Measurements from ENCODE around the gene TRIM9.

- TF ChIP-seq, protein P1, sequence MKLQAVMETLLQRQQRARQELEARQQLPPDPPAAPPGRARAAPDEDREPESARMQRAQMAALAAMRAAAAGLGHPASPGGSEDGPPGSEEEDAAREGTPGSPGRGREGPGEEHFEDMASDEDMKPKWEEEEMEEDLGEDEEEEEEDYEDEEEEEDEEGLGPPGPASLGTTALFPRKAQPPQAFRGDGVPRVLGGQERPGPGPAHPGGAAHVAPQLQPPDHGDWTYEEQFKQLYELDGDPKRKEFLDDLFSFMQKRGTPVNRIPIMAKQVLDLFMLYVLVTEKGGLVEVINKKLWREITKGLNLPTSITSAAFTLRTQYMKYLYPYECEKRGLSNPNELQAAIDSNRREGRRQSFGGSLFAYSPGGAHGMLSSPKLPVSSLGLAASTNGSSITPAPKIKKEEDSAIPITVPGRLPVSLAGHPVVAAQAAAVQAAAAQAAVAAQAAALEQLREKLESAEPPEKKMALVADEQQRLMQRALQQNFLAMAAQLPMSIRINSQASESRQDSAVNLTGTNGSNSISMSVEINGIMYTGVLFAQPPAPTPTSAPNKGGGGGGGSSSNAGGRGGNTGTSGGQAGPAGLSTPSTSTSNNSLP (IDR thresholded peaks at IDR 0.05; ENCODE audit: borderline replicate concordance, low read depth, low read length), result no peak
- TF ChIP-seq POLR2G (IDR thresholded peaks at IDR 0.05; ENCODE audit: low read depth, low read length), result no peak
- TF ChIP-seq DACH1 (IDR thresholded peaks at IDR 0.05; ENCODE audit: partially characterized antibody), result no peak
- TF ChIP-seq CBFA2T3 (IDR thresholded peaks at IDR 0.05), result no peak
These were observed 146.7 kb downstream of the TRIM9 start for GRCh38 chr14:50948205-50948604.

Data from K562 (cell line).